Cortex of kidney (tissue), 1 donor: ENCODE measurements around the gene RAC2.

ENCODE experiments used
- DNase-seq: peaks from one replicate; lab custom pipeline; 2025; lab: John Stamatoyannopoulos, UW

The RAC2 gene

GRCh38 chr22:37275622-37276021 lies 31.6 kb upstream of the RAC2 start:
- DNase-seq: no peak

- no peak for DNase-seq
These were observed 31.1 kb upstream of the RAC2 start for GRCh38 chr22:37275134-37275533.

- no peak for DNase-seq
These were observed 30.4 kb upstream of the RAC2 start for GRCh38 chr22:37274380-37274862.

DNA sequence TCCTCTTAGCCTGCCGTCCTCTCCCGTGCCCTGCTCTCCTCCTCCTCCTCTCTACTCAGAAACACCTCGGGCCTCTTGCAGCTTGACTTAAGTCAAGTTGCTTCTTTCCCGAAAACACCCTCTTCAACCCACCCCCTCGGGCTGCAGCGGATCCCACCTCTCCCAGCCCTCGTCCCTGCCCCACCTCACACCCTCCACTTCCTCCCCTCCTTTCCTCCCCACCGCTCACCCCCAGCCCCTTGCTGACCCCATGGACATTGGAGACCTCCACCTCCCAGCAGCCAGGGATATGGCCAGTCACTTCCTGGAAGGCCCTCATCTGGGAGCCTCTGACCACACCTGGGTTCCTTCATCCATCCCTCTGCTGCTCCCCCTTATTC lies 29.8 kb upstream of the RAC2 start:
- DNase-seq: no peak

DNA sequence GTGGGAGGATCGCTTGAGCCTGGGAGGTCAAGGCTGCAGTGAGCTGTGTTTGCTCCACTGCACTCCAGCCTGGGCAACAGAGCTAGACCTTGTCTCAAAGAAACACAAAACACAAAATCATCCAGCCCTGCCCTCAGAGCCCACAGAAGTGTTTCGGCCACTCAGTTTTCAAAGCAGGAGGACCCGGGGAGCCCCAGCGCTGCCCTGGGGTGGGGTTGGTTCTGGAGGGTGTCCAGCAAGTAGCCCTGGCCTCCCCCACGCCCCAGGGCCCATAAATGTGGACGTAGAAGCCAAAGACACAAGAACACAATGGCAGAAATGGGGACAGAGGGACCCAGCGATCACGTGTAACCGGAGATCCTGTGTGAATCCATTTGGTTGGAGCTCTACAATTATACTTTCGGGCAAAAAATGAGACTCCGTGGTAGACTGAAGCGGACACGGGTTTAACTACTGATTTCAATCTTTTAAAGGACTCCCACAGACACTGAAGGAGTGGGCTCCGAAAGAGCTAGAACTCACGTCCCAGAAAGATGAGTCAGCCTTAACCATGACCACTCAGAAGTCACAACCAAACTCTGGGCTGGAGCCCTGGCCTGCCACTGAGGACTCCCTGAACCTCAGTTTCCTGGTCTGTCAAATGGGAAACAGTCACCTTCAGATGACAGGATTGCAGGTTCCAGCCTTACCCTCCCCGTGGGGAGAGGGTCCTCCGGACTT lies 29.2 kb upstream of the RAC2 start:
- DNase-seq: no peak

DNA sequence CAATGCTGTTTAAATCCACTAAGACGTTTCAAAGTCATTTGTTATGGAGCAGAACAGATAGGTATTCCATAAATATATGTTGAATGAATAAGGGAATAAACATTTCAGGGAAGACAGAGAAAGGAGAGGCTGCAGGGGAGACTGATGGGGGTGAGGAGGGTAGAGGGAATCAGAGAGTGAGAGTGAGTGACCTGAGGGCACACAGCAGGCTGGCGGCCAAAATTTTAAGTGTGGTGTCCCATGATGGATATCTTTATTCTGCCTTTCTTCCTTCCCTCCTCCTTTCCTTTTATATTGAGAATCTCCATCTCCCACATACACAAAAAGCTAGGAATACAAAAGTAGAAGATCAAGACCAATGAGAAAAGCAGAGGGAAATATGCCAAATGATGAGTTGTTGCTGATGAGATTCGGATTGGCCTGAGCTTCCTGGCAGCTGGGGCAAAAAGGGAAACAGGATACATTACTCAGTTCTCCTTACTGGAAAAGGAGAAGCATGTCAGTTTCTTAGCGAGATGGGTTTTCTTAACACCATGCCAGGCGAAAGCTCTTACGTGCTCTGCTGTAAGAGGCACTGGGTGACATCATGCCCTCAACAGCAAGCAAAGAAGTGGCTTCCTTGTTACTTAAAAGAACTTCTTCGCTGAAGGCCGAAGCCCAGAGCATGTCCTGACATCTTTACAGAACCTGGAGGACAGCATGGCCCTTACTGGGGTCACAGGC lies 27.0 kb upstream of the RAC2 start:
- no peak for DNase-seq

DNA sequence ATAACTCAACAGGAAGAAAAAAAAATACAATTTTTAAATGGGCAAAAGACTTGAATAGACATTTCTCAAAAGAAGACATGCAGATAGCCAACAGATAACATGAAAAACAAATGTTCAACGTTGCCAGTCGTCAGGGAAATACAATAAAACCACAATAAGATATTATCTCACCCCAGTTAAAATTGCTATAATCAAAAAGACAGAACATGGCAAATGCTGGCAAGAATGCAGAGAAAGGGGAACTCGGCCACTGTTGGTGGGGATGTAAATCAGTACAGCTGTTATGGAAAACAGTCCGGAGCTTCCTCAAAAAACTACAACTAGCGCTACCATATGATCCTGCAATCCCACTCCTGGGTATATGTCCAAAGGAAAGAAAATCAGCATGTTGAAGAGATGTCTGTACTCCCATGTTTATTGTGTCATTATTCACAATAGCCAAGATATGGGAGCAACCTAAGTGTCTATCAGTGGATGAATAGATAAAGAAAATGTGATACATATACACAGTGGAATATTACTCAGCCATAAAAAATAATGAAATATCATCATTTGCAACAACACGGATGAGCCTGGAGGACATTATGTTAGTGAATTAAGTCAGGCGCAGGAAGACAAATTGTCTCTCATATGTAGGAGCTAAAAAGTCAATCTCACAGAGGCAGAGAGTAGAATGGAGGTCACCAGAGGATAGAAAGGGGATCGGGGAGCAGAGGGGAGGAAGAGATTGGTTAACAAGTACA lies 26.0 kb upstream of the RAC2 start:
- DNase-seq: no peak

- no peak for DNase-seq
These were observed 23.8 kb upstream of the RAC2 start for GRCh38 chr22:37267661-37268413.

- DNase-seq: no peak
These were observed 23.1 kb upstream of the RAC2 start for GRCh38 chr22:37267135-37267587.

DNA sequence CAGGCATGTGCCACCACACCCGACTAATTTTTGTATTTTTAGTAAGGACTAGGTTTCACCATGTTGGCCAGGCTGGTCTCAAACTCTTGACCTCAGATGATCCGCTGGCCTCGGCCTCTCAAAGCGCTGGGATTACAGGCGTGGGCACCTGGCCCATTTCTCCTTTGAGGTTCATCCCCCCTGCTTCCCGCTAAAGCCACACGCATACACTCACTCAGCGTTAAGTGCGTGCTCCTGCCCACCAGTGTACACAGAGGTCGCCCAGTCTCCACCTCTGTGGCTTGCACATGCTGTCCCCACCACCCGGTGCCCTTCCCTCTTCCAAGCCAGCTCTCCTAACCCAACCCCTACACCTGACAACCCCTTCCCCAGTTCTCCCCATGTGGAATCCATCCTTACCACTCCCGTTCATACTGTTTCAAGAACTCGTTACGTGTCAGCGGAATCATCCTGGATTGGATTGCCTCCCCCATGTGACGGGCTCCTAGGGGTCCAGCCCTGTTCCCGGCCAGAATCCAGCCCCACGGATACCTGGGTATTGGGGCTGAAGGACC lies 22.6 kb upstream of the RAC2 start:
- no peak for DNase-seq

- no peak for DNase-seq
These were observed 20.2 kb upstream of the RAC2 start for GRCh38 chr22:37263966-37264887.

DNA sequence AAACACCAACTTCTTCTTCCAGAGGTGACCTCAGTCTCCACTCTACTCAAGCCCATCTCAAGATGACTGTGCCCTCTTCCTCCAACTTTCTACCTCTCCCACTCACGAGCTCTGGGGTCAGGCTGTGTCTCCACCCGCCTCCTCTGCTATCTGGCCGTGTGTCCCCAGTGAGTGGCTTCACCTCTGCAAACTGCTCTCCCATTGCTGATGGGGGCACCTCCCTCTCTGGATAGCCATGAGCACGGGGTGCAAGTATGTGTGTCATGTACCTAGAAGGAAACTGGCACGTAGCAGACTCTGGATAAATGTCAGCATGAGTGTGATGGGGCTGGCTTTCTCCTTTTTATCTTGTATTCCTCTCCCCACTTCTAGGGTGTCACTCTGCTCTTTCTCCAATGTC lies 18.3 kb upstream of the RAC2 start:
- DNase-seq: no peak

DNA sequence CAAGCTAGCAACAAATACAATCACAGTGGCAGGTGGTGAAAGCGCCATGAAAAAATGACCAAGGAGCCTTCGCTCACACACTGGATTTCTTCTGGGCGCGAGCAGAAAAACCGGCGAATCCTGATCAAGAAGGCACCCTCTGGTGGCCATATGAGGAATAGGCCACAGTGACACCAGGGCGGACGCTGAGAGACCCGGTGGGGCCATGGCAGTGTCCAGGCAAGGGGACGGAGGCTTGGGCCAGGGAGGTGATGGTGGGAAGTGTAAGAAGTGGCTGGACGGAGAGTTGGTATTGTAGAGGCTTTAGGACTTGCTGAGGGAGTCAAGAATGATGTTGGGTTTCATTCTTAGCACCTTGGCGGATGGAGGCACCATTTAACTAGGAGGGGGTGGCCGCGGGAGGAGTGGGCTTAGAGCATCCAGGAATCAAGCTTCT lies 16.9 kb upstream of the RAC2 start:
- no peak for DNase-seq

GRCh38 chr22:37260155-37260795 lies 16.2 kb upstream of the RAC2 start:
- no peak for DNase-seq

- DNase-seq: no peak
These were observed 15.5 kb upstream of the RAC2 start for GRCh38 chr22:37259540-37260029.

DNA sequence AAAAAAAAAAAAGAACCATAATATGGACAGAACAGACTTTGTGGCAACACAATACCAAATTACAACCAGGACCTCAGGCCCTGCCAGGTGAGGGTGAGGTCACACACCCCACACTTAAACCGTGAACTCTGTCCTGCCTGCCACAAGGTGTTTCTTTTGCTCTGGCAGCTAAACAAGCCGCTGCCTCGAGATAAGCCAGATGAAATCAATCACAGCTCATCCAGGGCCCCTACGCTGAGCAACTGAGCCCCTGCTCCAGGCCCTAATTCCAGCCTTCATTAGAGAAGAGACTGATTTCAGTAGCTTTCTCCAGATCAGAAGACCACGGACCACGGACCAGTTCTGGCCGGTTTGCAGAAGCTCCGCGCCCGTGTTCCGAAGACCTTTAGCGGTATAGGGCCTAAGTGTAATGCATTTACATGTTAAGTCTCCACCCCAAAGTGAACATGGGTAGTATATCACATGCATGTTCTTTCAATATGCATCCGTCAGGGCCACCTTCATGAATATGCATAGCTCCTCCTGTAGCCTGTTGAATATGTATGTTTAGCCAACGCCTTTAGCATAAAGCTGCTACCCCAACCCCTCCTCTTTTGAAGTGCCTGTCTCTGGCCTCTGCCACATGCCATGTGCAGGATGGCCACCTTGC lies 14.8 kb upstream of the RAC2 start:
- no peak for DNase-seq

DNA sequence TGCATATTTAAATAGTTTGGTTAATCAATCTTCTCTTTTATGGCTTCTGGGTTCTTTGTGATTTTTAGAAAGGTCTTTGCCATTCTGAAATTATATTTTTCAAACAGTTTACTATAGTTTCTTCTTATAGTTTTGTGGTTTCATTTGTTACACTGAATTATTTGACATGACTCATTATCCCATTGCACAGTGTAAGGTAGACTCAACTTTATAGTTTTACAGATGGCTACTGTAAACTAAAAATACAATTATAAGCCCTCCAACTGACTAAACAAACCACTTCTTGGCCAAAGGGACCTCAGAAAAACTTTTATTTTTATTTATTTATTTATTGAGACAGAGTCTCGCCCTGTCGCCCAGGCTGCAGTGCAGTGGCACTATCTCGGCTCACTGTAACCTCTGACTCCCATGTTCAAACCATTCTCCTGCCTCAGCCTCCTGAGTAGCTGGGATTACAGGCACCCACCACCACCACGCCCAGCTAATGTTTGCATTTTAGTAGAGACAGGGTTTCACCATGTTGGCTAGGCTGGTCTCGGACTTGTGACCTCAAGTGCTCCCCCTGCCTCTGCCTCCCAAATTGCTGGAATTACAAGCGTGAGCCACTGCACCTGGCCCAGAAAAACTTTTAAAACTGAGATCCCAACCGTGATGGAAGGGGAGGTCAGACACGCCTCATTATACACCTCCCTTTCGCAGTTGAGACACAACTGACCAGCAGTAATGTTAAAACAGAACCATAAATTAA lies 14.1 kb upstream of the RAC2 start:
- no peak for DNase-seq

DNA sequence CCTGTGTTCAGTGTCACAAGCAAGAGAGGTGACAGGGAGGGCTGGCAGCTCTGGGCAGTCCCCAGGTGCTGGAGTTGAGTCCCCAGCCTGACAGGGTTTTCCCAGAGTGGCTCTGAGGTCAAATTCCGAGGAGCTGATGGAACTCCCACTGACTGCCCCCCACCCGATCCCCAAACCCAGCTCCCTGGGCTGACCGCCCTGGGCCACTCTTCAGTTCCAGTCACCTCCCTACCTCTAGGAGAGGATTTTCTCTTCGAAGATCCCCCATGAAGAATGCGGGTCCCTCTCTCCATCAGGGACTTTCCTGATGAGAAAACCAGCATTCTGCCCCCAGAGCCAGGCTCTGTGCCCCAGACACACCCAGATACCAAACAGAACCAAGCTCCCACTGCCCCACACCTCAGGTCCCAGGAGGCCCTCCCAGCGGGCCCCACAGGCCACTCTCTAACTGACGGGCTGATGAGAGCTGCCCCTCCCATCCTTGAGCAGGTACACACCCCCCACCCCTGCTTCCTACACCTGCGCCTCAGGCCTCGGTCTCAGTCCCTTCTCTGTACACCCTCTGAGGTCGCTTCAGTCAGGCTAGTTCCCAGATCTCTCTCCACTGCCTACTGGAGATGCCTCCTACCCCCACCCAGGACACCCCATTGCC lies 12.1 kb upstream of the RAC2 start:
- DNase-seq: no peak
